GM12865 (cell line): ENCODE data around the gene AKAP8.
"Not testable (repeated sequence)": the region's sequence is repeated elsewhere in the genome, so short reads cannot be mapped to it uniquely, and the experiment has no call there.

Experiments
- DNase-seq: peaks from one replicate; pipeline ENCODE4 v3.0.0; 2010; ENCODE audit warnings: low read depth
- H3K4me3 ChIP-seq: 2 replicates; pipeline ENCODE4 v1.5.1; 2011; ENCODE audit warnings: mild to moderate bottlenecking, low read depth, low read length, control low read depth
- CTCF ChIP-seq: IDR thresholded peaks from 2 replicates; pipeline ENCODE4 v1.5.1; 2011; ENCODE audit warnings: low read length, control low read depth, low read depth, inconsistent platforms; ENCODE audit not compliant: insufficient read depth; ENCODE audit errors: missing control alignments

The AKAP8 gene

GRCh38 chr19:15398501-15399233 lies 19.1 kb upstream of the AKAP8 start:
- no peak for DNase-seq
- H3K4me3 ChIP-seq = no peak overlapping the region
- TF ChIP-seq CTCF = no peak

GRCh38 chr19:15397782-15398181 lies 18.2 kb upstream of the AKAP8 start:
- no peak for TF ChIP-seq CTCF
- no peak for DNase-seq

GRCh38 chr19:15397236-15397635 lies 17.6 kb upstream of the AKAP8 start:
- H3K4me3 ChIP-seq = no peak overlapping the region

More at GRCh38 chr19:15397782-15398181, 18.2 kb upstream of the AKAP8 start:
- H3K4me3 ChIP-seq = no peak overlapping the region

GRCh38 chr19:15396436-15396835 lies 16.8 kb upstream of the AKAP8 start:
- H3K4me3 ChIP-seq = no peak overlapping the region
- no peak for DNase-seq
- no peak for TF ChIP-seq CTCF

More at GRCh38 chr19:15397236-15397635, 17.6 kb upstream of the AKAP8 start:
- no peak for DNase-seq
- no peak for TF ChIP-seq CTCF

GRCh38 chr19:15395251-15395650 lies 15.7 kb upstream of the AKAP8 start:
- H3K4me3 ChIP-seq, DNase-seq: not testable (repeated sequence)

- TF ChIP-seq CTCF = no peak
- H3K4me3 ChIP-seq = no peak overlapping the region
- DNase-seq = no peak
These were observed 14.8 kb upstream of the AKAP8 start for GRCh38 chr19:15394426-15394825.

- H3K4me3 ChIP-seq = no peak overlapping the region
- DNase-seq = no peak
These were observed 14.4 kb upstream of the AKAP8 start for GRCh38 chr19:15393963-15394362.

More at GRCh38 chr19:15393963-15394362, 14.4 kb upstream of the AKAP8 start:
- no peak for TF ChIP-seq CTCF
